GM12874 (cell line): Measurements from ENCODE around the gene ME2.

ENCODE experiments used
- CTCF ChIP-seq: IDR thresholded peaks from 2 replicates; pipeline ENCODE4 v1.5.1; 2011; ENCODE audit warnings: low read depth, mild to moderate bottlenecking, control low read depth, low read length, moderate library complexity; ENCODE audit not compliant: insufficient read depth

Gene ME2

DNA sequence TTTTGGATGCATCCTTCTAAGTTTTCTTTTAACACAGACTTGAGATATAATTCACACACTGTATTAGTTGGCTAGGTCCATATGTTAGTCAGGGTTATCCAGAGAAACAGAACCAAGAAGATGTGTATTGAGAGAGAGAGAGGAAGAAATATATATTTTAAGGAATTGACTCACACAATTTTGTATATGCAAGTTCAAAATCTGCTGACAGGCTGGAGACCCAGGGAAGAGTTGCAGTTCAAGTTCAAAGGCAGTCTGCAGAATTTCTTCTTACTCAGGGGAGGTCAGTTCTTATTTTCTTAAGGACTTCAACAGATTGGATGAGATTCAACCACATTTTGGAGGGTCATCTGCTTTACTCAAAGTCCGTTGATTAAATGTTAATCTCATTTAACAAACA is 36.1 kb upstream of the ME2 start:
- no peak for TF ChIP-seq CTCF

DNA sequence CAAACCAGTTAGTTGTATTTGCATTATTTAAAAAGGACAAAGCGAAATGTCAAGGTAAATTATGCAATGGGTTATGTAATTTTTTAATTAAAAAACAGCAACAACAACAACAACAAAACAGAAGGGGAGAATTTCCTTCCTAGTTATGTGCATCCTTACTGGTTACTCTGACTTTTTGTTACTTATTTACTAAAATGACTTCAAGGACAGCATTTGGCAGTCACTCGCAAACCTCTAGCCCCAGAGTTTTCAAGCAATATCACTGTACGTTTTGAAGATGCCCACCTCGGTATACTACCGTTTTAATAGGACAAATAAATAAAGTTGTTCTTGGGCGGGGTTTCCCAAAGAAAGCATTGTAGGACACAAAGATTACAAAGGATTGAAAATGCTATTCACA is 34.4 kb upstream of the ME2 start:
- no peak for TF ChIP-seq CTCF

GRCh38 chr18:50844960-50845359 is 34.0 kb upstream of the ME2 start:
- TF ChIP-seq CTCF, result no peak

- no peak for TF ChIP-seq CTCF
These were observed 31.7 kb upstream of the ME2 start for GRCh38 chr18:50847192-50847591.

GRCh38 chr18:50848061-50848551 is 30.8 kb upstream of the ME2 start:
- TF ChIP-seq CTCF, result no peak

DNA sequence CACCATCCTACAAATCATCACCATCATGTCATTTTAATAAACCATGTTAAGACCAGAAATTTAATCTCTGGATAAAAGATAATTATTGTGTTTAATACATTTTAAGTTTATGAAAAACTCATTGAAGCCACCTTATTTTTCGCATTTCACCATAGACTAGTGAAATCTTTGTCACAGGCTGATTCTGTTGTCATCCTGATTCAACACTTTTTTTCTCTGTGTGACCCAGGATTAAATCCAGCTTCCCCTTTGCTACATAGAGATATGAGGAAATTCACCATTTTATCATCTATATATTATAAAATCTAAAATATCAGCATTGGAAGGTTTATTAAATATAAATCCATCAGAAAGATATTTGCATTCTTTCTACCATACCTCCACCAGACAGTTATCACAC is 29.9 kb upstream of the ME2 start:
- TF ChIP-seq CTCF, result no peak

DNA sequence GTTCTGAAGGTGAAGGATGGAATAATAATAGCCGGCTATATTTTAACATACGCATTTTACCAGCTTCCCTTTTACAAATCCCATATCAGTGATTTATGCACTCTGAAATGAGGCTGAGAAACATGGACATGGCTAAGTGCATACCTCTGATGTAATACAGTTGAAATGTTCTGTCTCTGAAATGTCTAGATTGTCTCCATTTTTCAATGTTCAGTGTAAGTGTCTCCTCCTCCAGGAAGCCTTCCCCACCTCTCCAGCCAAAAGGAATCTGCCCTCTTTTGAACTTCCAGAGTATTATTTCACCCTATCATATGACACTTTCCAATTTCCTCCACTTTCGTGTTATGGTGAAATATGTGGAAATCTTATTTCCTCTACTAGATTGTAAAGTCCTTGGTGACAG is 29.5 kb upstream of the ME2 start:
- TF ChIP-seq CTCF, result no peak

DNA sequence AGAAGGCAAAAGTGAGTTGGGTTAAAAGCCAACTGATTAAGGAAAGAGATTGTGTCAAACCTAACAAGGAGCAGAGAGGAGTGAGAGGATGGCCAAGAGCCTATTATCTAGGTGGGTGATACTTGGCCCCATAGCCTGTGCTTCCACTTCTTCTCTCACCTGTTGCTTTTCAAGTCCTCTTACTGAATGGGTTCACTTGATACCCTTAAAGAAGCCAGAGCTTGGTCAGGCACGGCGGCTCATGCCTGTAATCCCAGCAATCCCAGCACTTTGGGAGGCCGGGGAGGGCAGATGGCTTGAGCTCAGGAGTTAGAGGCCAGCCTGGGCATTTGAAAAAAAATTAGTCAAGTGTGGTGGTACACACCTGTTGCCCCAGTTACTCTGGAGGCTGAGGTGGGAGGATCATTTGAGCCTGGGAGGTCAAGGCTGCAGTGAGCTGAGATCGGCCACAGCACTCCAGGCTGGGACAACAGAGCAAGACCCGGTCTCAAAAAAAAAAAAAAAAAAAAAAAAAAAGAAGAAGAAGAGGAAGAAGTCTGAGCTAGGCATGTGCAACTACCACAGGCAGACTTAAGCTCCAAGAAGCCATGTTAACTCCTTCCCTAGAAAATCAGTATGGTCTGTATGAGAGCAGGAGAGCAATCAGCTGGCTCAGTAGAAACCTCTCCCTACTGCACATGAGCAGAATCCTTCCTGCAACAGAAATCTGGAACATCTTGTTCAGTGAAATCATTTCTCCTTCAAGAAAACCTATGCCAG is 28.4 kb upstream of the ME2 start:
- TF ChIP-seq CTCF, result no peak
